Neural cell (in vitro differentiated cells): Measurements from ENCODE around the gene FAM124A. TPM values are rescaled to one million over a fixed set of nuclear protein-coding genes. Genes with fewer than 3 reads are reported as not detected.

Source experiments
- H2AFZ ChIP-seq: fragments of 200-600, 300-800 bp; sonication (generic), shearing (Covaris generic); 2 replicates; pipeline ENCODE4 v1.6.0; 2014; ENCODE audit warnings: low read depth, mild to moderate bottlenecking, antibody characterized with exemption, low read length, moderate library complexity
- H3F3A ChIP-seq: fragments of 200-600 bp; shearing (Covaris generic); 2 replicates; pipeline ENCODE4 v1.6.1; 2016; ENCODE audit warnings: mild to moderate bottlenecking, moderate library complexity, mixed read lengths, antibody characterized with exemption, low read length; ENCODE audit not compliant: insufficient read depth, poor library complexity, severe bottlenecking
- H3K27ac ChIP-seq: fragments of 200-600, 300-800 bp; sonication (generic), shearing (Covaris generic); 2 replicates; pipeline ENCODE4 v1.5.1; 2014; ENCODE audit warnings: mild to moderate bottlenecking, low read length, moderate library complexity
- H3K27me3 ChIP-seq: fragments of 300-800, 200-600 bp; sonication (generic), shearing (Covaris generic); 2 replicates; pipeline ENCODE4 v1.6.0; 2014; ENCODE audit warnings: mild to moderate bottlenecking, low read depth, low read length, moderate library complexity; ENCODE audit not compliant: insufficient read depth
- H3K36me3 ChIP-seq: fragments of 300-800, 200-600 bp; sonication (generic), shearing (Covaris generic); 2 replicates; pipeline ENCODE4 v1.5.1; 2014; ENCODE audit warnings: mild to moderate bottlenecking, antibody characterized with exemption, low read length, moderate library complexity; ENCODE audit not compliant: insufficient read depth
- H3K4me2 ChIP-seq: fragments of 300-800, 200-600 bp; sonication (generic), shearing (Covaris generic); 2 replicates; pipeline ENCODE4 v1.6.0; 2014; ENCODE audit warnings: mild to moderate bottlenecking, low read length
- H3K4me3 ChIP-seq: fragments of 300-800, 200-600 bp; sonication (generic), shearing (Covaris generic); 2 replicates; pipeline ENCODE4 v1.5.1; 2014; ENCODE audit warnings: mild to moderate bottlenecking, low read length, moderate library complexity
- H3K79me2 ChIP-seq: fragments of 200-600 bp; shearing (Covaris generic); replicated peaks from 2 replicates; pipeline ENCODE4 v1.6.0; 2014; ENCODE audit warnings: mild to moderate bottlenecking, low read length, moderate library complexity; ENCODE audit not compliant: insufficient read depth
- H3K9ac ChIP-seq: fragments of 300-800, 200-600 bp; sonication (generic), shearing (Covaris generic); 2 replicates; pipeline ENCODE4 v1.6.1; 2016; ENCODE audit warnings: mild to moderate bottlenecking, low read length, mixed read lengths
- H3K9me2 ChIP-seq: fragments of 200-600 bp; shearing (Covaris generic); 2 replicates; pipeline ENCODE4 v1.6.1; 2016; ENCODE audit warnings: mild to moderate bottlenecking, low read length, mixed read lengths; ENCODE audit not compliant: insufficient read depth
- H3K9me3 ChIP-seq: fragments of 200-600, 300-800 bp; sonication (generic), shearing (Covaris generic); 2 replicates; pipeline ENCODE4 v1.6.1; 2016; ENCODE audit warnings: mild to moderate bottlenecking, mixed run types, low read length, moderate library complexity, mixed read lengths
- H4K20me1 ChIP-seq: fragments of 200-600 bp; shearing (Covaris generic); 2 replicates; pipeline ENCODE4 v1.6.1; 2016; ENCODE audit warnings: mild to moderate bottlenecking, mixed run types; ENCODE audit not compliant: insufficient read depth
- EP300 ChIP-seq: fragments of 450-650 bp; conservative IDR thresholded peaks from 2 replicates; pipeline ENCODE4 v1.6.1; 2014; ENCODE audit warnings: antibody characterized with exemption, mild to moderate bottlenecking, moderate library complexity; ENCODE audit not compliant: poor library complexity, severe bottlenecking
- EZH2 ChIP-seq: fragments of 200-600, 300-800 bp; shearing (Covaris generic), sonication (generic); IDR thresholded peaks from 2 replicates; pipeline ENCODE4 v1.6.1; 2014; ENCODE audit warnings: antibody characterized with exemption, low read length, borderline replicate concordance, mild to moderate bottlenecking; ENCODE audit not compliant: insufficient read depth, poor library complexity, severe bottlenecking
- MXI1 ChIP-seq: fragments of 450-650 bp; conservative IDR thresholded peaks from 2 replicates; pipeline ENCODE4 v1.6.1; 2014; ENCODE audit warnings: antibody characterized with exemption, mild to moderate bottlenecking; ENCODE audit not compliant: poor library complexity, severe bottlenecking
- POLR2AphosphoS5 ChIP-seq: IDR thresholded peaks from 2 replicates; pipeline ENCODE4 v1.6.1; 2012
- RAD21 ChIP-seq: fragments of 450-650 bp; conservative IDR thresholded peaks from 2 replicates; pipeline ENCODE4 v1.6.1; 2014; ENCODE audit warnings: antibody characterized with exemption, mild to moderate bottlenecking, moderate library complexity
- SMC3 ChIP-seq: fragments of 450-650 bp; conservative IDR thresholded peaks from 2 replicates; pipeline ENCODE4 v1.6.1; 2014; ENCODE audit warnings: antibody characterized with exemption, mild to moderate bottlenecking, moderate library complexity; ENCODE audit not compliant: poor library complexity
- TAF1 ChIP-seq: IDR thresholded peaks from 2 replicates; pipeline ENCODE4 v1.6.1; 2012; ENCODE audit warnings: low read depth
- polyA plus RNA-seq: library from polyadenylated mRNA; depleted of rRNA; stranded (reverse); fragments of >200 nt; gene quantifications from 2 replicates; pipeline ENCODE4 v1.2.3, GENCODE V29; 2014
- TF ChIP-seq, protein P1 (sequence below): fragments of 450-650 bp; IDR thresholded peaks from 2 replicates; pipeline ENCODE4 v1.5.1; 2014; ENCODE audit warnings: antibody characterized with exemption, mild to moderate bottlenecking, moderate library complexity; ENCODE audit not compliant: poor library complexity, severe bottlenecking
- TF ChIP-seq, protein P2 (sequence below): IDR thresholded peaks from 2 replicates; pipeline ENCODE4 v1.6.1; 2012; ENCODE audit warnings: borderline replicate concordance

The FAM124A gene
- polyA plus RNA-seq, 1 donor from 2014 or later: 3.0 TPM

DNA sequence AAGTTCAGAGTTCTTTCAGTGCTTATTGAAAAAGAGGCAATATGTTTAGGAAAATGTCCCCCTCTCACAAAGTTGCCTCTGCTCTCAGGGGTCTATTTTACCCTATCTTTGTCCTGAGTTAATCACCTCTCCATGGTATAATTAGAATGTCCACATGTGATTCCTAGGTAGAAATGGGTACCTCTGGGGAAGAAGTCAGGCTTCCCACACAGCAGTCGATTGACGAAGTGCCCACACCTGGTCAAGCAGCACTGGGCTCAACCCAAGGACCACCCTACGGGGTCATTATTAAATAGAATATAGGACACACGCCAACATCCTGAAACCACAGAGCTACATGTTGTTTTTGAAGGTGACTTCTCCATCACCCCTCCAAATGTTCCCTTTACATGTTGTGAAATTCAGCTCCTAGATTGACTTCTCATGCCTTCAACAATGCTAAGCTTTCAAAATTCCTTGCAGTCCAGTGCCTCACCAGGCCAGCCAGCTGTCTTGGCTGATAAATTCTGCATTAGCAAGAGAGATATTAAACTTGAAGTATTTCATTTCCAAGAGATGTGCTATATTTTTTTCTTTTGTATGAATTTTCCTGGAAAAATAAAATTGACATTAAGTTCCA lies 43.6 kb upstream of the FAM124A start:
- Histone ChIP-seq H3F3A (no peaks in the 10 kb centered on the region), H3K9me3 (no peaks in the 10 kb centered on the region), H3K27ac (no peak overlapping the region), H3K4me2 (no peak overlapping the region), H3K9ac (no peak overlapping the region), H3K4me3 (no peak overlapping the region), H2AFZ (no peak overlapping the region), H4K20me1 (no peaks in the 10 kb centered on the region), H3K9me2 (no peaks in the 10 kb centered on the region), H3K79me2 (no peaks in the 10 kb centered on the region), H3K27me3 (no peaks in the 10 kb centered on the region), H3K36me3 (no peaks in the 10 kb centered on the region)
- TF ChIP-seq SMC3 (no peak), EZH2 (no peak), MXI1 (no peak), EP300 (no peak), RAD21 (no peak), TAF1 (no peak), POLR2AphosphoS5 (no peak)
- TF ChIP-seq, protein P1, sequence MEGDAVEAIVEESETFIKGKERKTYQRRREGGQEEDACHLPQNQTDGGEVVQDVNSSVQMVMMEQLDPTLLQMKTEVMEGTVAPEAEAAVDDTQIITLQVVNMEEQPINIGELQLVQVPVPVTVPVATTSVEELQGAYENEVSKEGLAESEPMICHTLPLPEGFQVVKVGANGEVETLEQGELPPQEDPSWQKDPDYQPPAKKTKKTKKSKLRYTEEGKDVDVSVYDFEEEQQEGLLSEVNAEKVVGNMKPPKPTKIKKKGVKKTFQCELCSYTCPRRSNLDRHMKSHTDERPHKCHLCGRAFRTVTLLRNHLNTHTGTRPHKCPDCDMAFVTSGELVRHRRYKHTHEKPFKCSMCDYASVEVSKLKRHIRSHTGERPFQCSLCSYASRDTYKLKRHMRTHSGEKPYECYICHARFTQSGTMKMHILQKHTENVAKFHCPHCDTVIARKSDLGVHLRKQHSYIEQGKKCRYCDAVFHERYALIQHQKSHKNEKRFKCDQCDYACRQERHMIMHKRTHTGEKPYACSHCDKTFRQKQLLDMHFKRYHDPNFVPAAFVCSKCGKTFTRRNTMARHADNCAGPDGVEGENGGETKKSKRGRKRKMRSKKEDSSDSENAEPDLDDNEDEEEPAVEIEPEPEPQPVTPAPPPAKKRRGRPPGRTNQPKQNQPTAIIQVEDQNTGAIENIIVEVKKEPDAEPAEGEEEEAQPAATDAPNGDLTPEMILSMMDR: no peak
- TF ChIP-seq, protein P2, sequence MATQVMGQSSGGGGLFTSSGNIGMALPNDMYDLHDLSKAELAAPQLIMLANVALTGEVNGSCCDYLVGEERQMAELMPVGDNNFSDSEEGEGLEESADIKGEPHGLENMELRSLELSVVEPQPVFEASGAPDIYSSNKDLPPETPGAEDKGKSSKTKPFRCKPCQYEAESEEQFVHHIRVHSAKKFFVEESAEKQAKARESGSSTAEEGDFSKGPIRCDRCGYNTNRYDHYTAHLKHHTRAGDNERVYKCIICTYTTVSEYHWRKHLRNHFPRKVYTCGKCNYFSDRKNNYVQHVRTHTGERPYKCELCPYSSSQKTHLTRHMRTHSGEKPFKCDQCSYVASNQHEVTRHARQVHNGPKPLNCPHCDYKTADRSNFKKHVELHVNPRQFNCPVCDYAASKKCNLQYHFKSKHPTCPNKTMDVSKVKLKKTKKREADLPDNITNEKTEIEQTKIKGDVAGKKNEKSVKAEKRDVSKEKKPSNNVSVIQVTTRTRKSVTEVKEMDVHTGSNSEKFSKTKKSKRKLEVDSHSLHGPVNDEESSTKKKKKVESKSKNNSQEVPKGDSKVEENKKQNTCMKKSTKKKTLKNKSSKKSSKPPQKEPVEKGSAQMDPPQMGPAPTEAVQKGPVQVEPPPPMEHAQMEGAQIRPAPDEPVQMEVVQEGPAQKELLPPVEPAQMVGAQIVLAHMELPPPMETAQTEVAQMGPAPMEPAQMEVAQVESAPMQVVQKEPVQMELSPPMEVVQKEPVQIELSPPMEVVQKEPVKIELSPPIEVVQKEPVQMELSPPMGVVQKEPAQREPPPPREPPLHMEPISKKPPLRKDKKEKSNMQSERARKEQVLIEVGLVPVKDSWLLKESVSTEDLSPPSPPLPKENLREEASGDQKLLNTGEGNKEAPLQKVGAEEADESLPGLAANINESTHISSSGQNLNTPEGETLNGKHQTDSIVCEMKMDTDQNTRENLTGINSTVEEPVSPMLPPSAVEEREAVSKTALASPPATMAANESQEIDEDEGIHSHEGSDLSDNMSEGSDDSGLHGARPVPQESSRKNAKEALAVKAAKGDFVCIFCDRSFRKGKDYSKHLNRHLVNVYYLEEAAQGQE: no peak

DNA sequence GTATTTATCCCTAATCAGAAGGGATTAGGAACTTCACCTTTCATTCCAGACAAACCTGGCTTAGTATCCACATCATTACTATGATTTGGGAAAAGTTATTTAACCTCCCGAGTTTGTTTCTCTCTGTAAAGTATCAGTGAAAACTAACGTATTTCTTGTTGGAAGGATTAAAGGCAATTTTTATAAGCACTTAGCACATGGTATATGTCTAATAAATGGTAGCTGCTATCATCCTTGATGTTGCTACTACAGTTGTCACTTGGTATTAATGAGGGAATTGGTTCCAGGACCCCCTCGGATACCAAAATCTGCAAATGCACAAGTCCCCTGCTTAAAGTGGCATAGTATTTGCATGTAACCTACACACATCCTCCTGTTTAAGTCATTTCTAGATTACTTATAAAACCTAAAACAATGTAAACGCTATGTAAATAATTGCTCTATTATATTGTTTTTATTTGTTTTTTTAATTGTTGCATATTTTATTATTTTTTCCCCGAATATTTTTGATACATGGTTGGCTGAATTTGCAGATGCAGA lies 42.7 kb upstream of the FAM124A start:
- Histone ChIP-seq H3K9me2 (no peaks in the 10 kb centered on the region), H3K27me3 (no peaks in the 10 kb centered on the region), H3F3A (no peaks in the 10 kb centered on the region), H3K36me3 (no peaks in the 10 kb centered on the region), H3K27ac (no peak overlapping the region), H3K4me2 (no peak overlapping the region), H3K4me3 (no peak overlapping the region), H4K20me1 (no peaks in the 10 kb centered on the region), H2AFZ (no peak overlapping the region), H3K9ac (no peak overlapping the region), H3K79me2 (no peaks in the 10 kb centered on the region), H3K9me3 (no peaks in the 10 kb centered on the region)
- no peak for TF ChIP-seq POLR2AphosphoS5
- no peak for TF ChIP-seq TAF1
- TF ChIP-seq EP300: no peak
- no peak for TF ChIP-seq MXI1
- TF ChIP-seq SMC3: no peak
- no peak for TF ChIP-seq EZH2
- TF ChIP-seq RAD21: no peak
- TF ChIP-seq, protein P2: no peak
- TF ChIP-seq, protein P1: no peak
